Measurements from ENCODE around the gene C11orf97. TPM values are rescaled to one million over a fixed set of nuclear protein-coding genes. Genes with fewer than 3 reads are reported as not detected.

Gene C11orf97
- total and polyA plus RNA-seq, 2 donors (not counting 3 experiments of a cell fraction or from before 2014, with no cell fraction given), result not detected

DNA sequence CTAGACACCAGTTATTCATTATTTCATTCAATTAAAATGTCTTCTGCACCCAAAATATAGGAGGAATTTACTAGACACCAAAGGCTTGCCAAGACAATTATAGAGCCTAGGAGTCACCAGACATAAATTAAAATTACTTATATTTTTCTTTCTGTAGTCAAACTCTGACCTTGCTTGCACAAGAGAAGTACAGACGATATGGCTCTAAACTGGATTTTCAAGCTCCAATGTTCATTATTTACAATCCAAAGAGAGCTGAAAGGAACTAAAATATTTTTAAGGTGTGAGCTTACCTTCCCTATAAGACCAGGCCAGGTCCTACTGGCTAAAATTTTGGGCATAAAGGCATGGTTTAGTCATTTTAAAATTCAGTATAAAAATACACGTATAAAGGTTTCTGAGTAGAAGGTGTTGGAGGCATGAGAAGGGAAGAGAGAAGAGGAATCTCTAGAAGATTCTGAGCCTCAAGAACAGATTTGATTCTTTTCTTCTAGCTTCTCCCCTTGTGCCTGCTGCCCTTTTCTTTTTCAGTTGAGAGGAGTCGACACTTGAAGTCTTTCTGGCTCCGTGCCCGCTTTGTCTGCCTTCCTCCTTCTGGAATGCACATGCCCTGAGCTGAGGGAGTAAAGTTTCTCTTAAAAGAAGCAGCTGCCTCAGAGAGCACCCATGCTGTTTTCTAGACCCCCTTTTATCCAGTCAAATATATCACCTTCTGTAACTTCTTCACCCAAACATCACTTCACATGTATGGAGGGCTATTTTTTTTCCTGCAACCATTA lies 13.5 kb downstream of the C11orf97 start:
- intact Hi-C loops (cut with micrococcal nuclease), result no loop called here
- no peak overlapping the region for H3K4me3 ChIP-seq (replicated peaks in 1 of 3; ENCODE audit: insufficient read depth in 1 of 3, low read depth in 1 of 3, low read length in 3 of 3)
- dilution Hi-C loops (cut with MboI; ENCODE audit: extremely low pct_ligation_motif_present, low sequenced_read_pairs), result no loop called here

More for the DNA sequence above, 13.5 kb downstream of the C11orf97 start:
- Histone ChIP-seq H3K9ac (replicated peaks; ENCODE audit: extremely low read depth, insufficient read depth, low read length) (no peak overlapping the region), H3K9me1 (replicated peaks; ENCODE audit: control insufficient read depth, extremely low read depth, insufficient read depth, low read length) (no peaks in the 10 kb centered on the region), H3K27ac (ENCODE audit: insufficient read depth, low read depth, low read length) (no peak overlapping the region), H2AFZ (ENCODE audit: low read depth, low read length) (peak overlapping the region; percentile 46), H3K4me2 (ENCODE audit: insufficient read depth, low read length) (no peak overlapping the region), H3K27me3 (ENCODE audit: control insufficient read depth in 2 of 2, insufficient read depth in 2 of 2, low read length in 2 of 2) (peaks cover 0 to 3% of the 10 kb centered on the region in 2 experiments), H3K9me3 (replicated peaks; ENCODE audit: control insufficient read depth, insufficient read depth, low read length) (no peaks in the 10 kb centered on the region), H3K4me1 (ENCODE audit: control insufficient read depth, extremely low read depth, insufficient read depth, low read length) (no peaks in the 10 kb centered on the region), H3K36me3 (ENCODE audit: control insufficient read depth in 2 of 2, extremely low read depth in 1 of 2, insufficient read depth in 2 of 2, low read length in 2 of 2) (no peaks in the 10 kb centered on the region), H3K79me2 (ENCODE audit: control insufficient read depth, insufficient read depth, low read length) (no peaks in the 10 kb centered on the region), H4K20me1 (replicated peaks; ENCODE audit: control insufficient read depth, extremely low read depth, insufficient read depth, low read length) (no peaks in the 10 kb centered on the region)
- POLR2A ChIA-PET, result no interaction called here
- BruUV-seq (replicated peaks), result no TSS peak
- peak; percentile 76 for FAIRE-seq
- DNase-seq (ENCODE audit: low read depth, low spot score), result peak; percentile 68
- CTCF ChIA-PET, result interaction anchor here (0.9 to 1.3 kb wide), 5 partner anchors 10 to 604 kb away, joined by 3 to 4 read pairs (median 3); partner anchors contain the start of gene C11orf97
- TF ChIP-seq MAX (IDR thresholded peaks at IDR 0.05; ENCODE audit: insufficient read depth, insufficient read length), result no peak
- TF ChIP-seq MYC (IDR thresholded peaks at IDR 0.05; ENCODE audit: low read depth, low read length), result no peak
- no peak for TF ChIP-seq JUN (IDR thresholded peaks at IDR 0.05; ENCODE audit: borderline replicate concordance, insufficient read depth, insufficient read length, low read depth)
- TF ChIP-seq EZH2 (IDR thresholded peaks at IDR 0.05; ENCODE audit: borderline replicate concordance, low read depth, low read length, severe bottlenecking), result no peak
- TF ChIP-seq POLR2AphosphoS5 (IDR thresholded peaks at IDR 0.05; ENCODE audit: insufficient read depth, low read depth, low read length), result no peak
- TF ChIP-seq FOS (IDR thresholded peaks at IDR 0.05; ENCODE audit: borderline replicate concordance, insufficient read depth, low read length), result no peak
- TF ChIP-seq POLR2A (IDR thresholded peaks at IDR 0.05; ENCODE audit: low read depth, low read length), result no peak
- no peak for TF ChIP-seq GATA2 (IDR thresholded peaks at IDR 0.05; ENCODE audit: insufficient read depth, insufficient read length, low read depth, low read length)
- TF ChIP-seq, protein P1, sequence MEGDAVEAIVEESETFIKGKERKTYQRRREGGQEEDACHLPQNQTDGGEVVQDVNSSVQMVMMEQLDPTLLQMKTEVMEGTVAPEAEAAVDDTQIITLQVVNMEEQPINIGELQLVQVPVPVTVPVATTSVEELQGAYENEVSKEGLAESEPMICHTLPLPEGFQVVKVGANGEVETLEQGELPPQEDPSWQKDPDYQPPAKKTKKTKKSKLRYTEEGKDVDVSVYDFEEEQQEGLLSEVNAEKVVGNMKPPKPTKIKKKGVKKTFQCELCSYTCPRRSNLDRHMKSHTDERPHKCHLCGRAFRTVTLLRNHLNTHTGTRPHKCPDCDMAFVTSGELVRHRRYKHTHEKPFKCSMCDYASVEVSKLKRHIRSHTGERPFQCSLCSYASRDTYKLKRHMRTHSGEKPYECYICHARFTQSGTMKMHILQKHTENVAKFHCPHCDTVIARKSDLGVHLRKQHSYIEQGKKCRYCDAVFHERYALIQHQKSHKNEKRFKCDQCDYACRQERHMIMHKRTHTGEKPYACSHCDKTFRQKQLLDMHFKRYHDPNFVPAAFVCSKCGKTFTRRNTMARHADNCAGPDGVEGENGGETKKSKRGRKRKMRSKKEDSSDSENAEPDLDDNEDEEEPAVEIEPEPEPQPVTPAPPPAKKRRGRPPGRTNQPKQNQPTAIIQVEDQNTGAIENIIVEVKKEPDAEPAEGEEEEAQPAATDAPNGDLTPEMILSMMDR (IDR thresholded peaks at IDR 0.05; ENCODE audit: extremely low read depth in 1 of 2, insufficient read depth in 1 of 2, low read depth in 1 of 2, low read length in 2 of 2), result no peak
